ENCODE measurements around the gene PTPN2.
"Not testable (repeated sequence)": the region's sequence is repeated elsewhere in the genome, so short reads cannot be mapped to it uniquely, and the experiment has no call there.

PTPN2 gene

DNA sequence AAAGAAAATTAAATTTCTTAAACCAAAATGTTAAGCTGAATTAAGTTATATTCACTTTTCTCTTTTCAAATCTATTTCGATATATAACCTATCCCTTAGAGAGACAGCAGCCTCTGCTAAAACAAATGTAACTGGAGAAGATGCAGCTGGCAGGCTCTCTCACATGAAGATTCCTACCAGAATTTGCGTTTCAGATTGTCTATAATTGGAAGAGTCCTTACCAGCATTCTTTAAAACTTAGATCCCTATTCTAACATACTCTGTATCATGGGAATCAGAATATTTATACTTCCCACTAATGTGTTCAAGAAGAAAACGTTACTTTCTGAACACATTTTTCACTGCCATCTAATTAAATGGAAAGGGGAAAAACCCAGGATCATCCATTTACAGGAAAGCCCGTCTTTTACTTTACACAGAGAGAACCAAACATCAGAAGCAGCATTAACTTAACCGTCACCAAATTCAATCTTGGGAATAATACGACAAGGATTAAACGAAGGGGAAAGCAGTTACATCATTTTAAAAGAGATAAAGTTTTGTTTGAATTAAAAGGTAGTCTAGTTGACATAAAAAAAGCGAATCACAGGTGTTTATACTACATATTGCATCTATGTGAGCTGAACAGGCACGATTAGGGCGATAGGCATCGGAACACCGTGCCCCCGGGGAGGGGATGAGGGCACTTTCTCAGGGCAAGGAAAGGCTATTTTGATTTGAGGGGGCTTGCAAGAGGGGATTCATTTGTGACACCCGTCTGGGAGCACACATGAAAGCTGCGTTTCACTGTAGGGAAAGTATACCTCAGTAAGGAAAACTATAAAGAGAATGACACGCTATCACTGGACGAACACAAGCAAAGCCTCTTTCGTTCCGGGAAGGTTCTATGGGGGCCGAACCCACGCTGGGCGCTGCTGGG is 1.3 kb downstream of the PTPN2 start:
- Mint-ChIP-seq H3K9me3 (no peaks in the 10 kb centered on the region), H3K27ac (peak overlapping the region; percentile 95), H3K27me3 (ENCODE audit: low read depth) (no peaks in the 10 kb centered on the region), H3K4me1 (ENCODE audit: low read depth) (peaks cover 46% of the 10 kb centered on the region), H3K4me3 (peak overlapping the region; percentile 85), H3K36me3 (ENCODE audit: low read depth) (peaks cover 9% of the 10 kb centered on the region)
- DNase-seq (ENCODE audit: low spot score) = no peak

DNA sequence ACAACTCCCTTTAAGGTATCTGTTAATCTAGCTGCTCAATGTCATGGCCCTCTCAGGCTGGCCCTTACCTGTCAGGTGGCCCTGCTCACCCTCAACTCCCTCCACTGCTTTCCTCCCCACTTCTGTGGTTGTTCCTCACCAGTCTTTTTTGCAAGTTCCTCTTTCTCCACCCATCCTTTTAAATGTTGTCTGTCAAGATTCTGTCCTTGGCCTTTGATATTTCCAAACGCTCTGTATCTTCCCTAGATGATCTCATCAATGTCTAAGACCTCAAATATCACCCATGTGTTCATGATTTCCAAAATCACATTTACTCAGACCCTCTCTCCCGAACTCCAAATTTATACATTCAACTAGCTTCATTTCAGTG is 3.5 kb downstream of the PTPN2 start:
- Mint-ChIP-seq H3K9me3 (no peaks in the 10 kb centered on the region), H3K36me3 (ENCODE audit: low read depth) (peaks cover 26% of the 10 kb centered on the region), H3K27ac (peak overlapping the region; percentile 15), H3K27me3 (ENCODE audit: low read depth) (no peaks in the 10 kb centered on the region), H3K4me3 (peak overlapping the region; percentile 27), H3K4me1 (ENCODE audit: low read depth) (peaks cover 51% of the 10 kb centered on the region)
- no peak for DNase-seq (ENCODE audit: low spot score)

DNA sequence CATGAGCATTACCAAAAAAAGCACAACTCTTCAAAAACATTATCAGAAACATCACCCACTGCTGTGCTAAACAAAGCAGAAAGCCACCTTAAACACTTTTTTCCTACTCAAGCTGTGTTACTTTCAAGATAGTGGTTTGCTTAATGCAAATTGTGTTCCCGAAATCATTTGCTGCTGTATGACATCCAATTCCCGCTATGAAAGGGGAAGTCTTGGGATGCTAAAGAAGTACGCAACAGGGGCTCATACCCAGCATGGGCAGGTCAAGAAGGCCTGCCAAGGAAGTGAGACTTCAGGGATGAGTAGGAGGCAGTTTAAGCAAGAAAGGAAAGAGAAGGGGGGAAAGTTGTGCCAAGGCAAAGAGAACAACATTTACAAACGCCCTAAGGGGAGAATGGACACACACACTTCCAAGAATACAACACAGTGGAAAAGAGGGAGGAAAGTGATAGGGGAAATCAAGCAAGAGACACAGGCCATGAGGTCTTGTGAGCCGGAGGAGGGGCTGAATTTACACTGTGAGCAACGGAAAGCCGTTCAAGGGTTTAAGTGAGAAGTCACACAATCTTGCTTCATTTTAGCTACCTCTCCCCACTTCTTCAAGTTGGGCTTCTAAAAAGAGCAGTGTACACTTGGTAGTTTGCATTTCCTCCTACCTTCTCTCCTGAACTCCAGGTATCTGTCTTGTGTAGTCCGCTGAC is 4.0 kb downstream of the PTPN2 start:
- Mint-ChIP-seq H3K4me1 (ENCODE audit: low read depth) (peaks cover 50% of the 10 kb centered on the region), H3K4me3 (peak overlapping the region; percentile 43), H3K36me3 (ENCODE audit: low read depth) (peaks cover 27% of the 10 kb centered on the region), H3K27me3 (ENCODE audit: low read depth) (no peaks in the 10 kb centered on the region), H3K27ac (peak overlapping the region; percentile 22), H3K9me3 (no peaks in the 10 kb centered on the region)
- DNase-seq (ENCODE audit: low spot score) = no peak

DNA sequence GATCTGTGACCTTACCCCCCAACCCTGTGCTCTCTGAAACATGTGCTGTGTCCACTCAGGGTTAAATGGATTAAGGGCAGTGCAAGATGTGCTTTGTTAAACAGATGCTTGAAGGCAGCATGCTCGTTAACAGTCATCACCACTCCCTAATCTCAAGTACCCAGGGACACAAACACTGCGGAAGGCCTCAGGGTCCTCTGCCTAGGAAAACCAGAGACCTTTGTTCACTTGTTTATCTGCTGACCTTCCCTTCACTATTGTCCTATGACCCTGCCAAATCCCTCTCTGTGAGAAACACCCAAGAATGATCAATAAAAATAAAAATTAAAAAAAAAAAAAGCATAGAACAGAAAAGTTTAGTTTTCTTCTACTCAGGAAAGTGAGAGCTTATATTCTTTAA is 9.0 kb downstream of the PTPN2 start:
- not testable (repeated sequence) for H3K27me3 Mint-ChIP-seq (ENCODE audit: low read depth); DNase-seq (ENCODE audit: low spot score); H3K9me3 Mint-ChIP-seq; H3K27ac Mint-ChIP-seq; H3K4me3 Mint-ChIP-seq
- peaks cover 24% of the 10 kb centered on the region for H3K4me1 Mint-ChIP-seq (ENCODE audit: low read depth)
- peaks cover 34% of the 10 kb centered on the region for H3K36me3 Mint-ChIP-seq (ENCODE audit: low read depth)

DNA sequence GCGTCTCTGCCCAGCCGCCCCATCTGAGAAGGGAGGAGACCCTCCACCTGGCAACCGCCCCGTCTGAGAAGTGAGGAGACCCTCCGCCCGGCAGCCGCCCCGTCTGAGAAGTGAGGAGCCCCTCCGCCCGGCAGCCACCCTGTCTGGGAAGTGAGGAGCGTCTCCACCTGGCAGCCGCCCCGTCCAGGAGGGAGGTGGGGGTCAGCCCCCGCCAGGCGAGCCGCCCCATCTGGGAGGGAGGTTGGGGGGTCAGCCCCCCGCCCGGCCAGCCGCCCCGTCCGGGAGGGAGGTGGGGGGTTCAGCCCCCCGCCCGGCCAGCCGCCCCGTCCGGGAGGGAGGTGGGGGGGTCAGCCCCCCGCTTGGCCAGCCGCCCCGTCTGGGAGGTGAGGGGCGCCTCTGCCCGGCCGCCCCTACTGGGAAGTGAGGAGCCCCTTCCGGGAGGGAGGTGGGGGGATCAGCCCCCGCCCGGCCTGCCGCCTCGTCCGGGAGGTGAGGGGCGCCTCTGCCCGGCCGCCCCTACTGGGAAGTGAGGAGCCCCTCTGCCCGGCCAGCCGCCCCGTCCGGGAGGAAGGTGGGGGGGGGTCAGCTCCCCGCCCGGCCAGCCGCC is 10.0 kb downstream of the PTPN2 start:
- H3K4me3 Mint-ChIP-seq; H3K9me3 Mint-ChIP-seq; H3K27me3 Mint-ChIP-seq (ENCODE audit: low read depth); DNase-seq (ENCODE audit: low spot score); H3K27ac Mint-ChIP-seq: not testable (repeated sequence)
- Mint-ChIP-seq H3K4me1 (ENCODE audit: low read depth) (peaks cover 15% of the 10 kb centered on the region), H3K36me3 (ENCODE audit: low read depth) (peaks cover 32% of the 10 kb centered on the region)

DNA sequence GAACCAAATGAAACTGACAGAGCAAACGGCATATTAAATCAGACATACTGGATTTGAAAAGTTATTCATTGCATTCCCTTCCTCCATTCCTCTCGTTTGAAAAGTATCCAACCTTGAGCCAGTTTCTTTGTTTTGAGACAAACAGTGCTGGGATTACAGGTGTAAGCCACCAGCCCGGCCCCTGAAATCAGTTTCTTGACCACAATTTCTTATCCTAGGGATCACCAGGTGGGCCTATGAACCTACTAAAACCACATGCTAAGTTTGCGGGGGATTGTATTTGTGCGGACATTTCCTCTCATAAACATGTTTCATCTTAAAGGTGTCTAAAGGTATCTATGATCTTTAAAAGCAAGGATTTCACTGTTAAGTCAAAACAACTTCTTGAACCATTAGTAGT is 11.6 kb downstream of the PTPN2 start:
- H3K27ac Mint-ChIP-seq = no peak overlapping the region
- DNase-seq (ENCODE audit: low spot score) = no peak
- H3K27me3 Mint-ChIP-seq (ENCODE audit: low read depth) = no peaks in the 10 kb centered on the region
- H3K36me3 Mint-ChIP-seq (ENCODE audit: low read depth) = peaks cover 33% of the 10 kb centered on the region
- H3K4me1 Mint-ChIP-seq (ENCODE audit: low read depth) = peaks cover 17% of the 10 kb centered on the region
- no peaks in the 10 kb centered on the region for H3K9me3 Mint-ChIP-seq
- H3K4me3 Mint-ChIP-seq = no peak overlapping the region

DNA sequence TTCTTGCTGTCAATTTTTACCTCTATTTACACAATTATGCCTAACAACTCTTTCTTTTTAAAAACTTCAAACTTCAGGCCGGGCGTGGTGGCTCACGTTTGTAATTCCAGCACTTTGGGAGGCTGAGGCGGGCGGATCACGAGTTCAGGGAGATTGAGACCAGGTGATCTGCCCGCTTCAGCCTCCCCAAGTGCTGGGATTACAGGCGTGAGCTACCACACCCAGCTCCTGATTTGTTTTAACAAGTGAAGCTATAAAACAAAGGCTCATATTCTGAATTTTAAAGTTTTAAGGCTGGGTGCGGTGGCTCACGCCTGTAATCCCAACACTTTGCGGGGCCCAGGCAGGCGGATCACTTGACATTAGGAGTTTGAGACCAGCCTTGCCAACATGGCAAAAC is 15.5 kb downstream of the PTPN2 start:
- Mint-ChIP-seq H3K4me1 (ENCODE audit: low read depth) (peaks cover 15% of the 10 kb centered on the region), H3K27me3 (ENCODE audit: low read depth) (no peaks in the 10 kb centered on the region), H3K4me3 (no peak overlapping the region), H3K9me3 (no peaks in the 10 kb centered on the region), H3K27ac (no peak overlapping the region), H3K36me3 (ENCODE audit: low read depth) (peaks cover 16% of the 10 kb centered on the region)
- no peak for DNase-seq (ENCODE audit: low spot score)

DNA sequence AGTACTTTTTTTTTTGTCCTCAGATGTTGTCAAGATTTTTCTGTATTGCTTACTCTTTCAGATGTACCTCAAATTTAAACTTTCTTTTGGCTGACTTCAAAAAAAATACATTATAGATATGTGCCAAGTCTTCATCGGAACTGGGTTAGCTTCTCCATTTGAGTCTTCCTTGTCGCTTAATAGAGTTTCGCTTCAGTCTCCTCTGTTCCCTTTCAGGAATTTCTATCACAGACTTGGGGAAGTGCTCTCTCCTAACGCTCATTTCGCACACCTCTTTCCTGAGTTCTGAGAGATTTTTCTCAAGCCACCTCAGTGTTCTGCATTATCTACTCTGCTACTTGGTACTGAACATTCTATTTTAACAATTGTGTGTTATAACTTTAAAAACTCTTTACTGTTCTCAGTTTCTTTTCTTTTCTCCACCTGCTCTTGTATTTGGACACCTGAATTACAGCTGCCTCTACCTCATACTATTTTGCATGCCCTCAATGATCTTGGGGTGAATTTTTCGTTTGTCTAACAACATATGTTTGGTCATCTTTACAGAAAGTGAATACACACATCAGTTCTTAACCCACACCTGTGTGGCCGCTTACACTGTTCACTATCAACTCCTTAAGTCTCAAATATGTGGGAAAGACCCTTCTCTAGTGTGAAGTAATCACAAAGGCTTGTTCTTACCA is 16.5 kb downstream of the PTPN2 start:
- Mint-ChIP-seq H3K27me3 (ENCODE audit: low read depth) (no peaks in the 10 kb centered on the region), H3K36me3 (ENCODE audit: low read depth) (peaks cover 10% of the 10 kb centered on the region), H3K9me3 (no peaks in the 10 kb centered on the region), H3K27ac (peak overlapping the region; percentile 12), H3K4me3 (no peak overlapping the region), H3K4me1 (ENCODE audit: low read depth) (peaks cover 22% of the 10 kb centered on the region)
- DNase-seq (ENCODE audit: low spot score) = no peak

DNA sequence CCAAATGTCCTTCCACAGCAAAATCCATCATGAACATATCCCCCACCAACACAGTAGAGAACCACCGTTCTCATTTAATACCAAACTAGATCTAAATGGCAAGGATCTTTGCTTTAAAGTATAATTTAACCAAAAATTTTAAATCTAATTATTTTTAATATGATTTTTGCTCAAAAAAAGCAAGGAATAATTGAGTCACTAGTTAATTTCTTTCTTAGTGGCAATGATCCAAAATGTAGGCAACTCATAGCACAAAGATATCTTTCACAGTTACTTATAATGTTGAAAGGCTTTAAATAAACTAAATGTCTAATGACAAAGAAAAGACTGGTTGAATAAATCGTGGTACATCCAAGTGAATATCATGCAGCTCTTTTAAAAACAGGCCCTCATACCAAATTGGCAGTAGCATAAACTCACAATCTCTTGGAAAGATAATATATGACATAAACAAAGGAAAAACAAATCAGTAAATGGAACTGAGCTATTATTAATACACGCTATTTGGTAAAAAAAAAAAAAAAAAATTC is 20.3 kb downstream of the PTPN2 start:
- Mint-ChIP-seq H3K9me3 (no peaks in the 10 kb centered on the region), H3K27me3 (ENCODE audit: low read depth) (no peaks in the 10 kb centered on the region), H3K4me3 (no peak overlapping the region), H3K27ac (no peak overlapping the region), H3K4me1 (ENCODE audit: low read depth) (peaks cover 45% of the 10 kb centered on the region), H3K36me3 (ENCODE audit: low read depth) (peaks cover 12% of the 10 kb centered on the region)
- no peak for DNase-seq (ENCODE audit: low spot score)

DNA sequence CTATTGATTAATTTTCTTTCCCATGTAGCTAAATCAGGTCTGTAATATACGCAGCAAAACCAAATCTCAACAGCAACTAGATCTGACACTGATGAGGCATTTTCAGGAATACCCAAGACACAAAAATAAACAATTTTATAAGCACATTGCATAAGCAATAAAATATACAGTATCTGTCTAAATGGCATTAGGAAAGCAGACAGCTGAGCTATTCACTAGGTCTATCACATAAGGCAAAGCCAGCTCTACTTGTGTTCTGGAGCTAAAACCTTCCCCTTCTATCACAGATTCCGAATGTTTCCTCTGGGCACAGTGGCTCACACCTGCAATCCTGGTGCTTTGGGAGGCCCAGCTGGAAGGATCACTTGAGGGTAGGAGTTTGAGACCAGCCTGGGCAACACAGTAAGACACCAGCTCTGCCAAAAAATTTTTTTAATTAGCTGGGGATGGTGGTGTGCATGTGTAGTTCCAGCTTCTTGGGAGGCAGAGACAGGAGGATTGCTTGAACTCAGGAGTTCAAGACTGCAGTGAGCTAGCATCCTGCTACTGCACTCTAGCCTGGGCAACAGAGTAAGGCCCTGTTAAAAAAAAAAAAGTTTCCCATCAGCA is 21.1 kb downstream of the PTPN2 start:
- Mint-ChIP-seq H3K9me3 (no peaks in the 10 kb centered on the region), H3K4me3 (no peak overlapping the region), H3K4me1 (ENCODE audit: low read depth) (peaks cover 48% of the 10 kb centered on the region), H3K27me3 (ENCODE audit: low read depth) (no peaks in the 10 kb centered on the region), H3K27ac (no peak overlapping the region), H3K36me3 (ENCODE audit: low read depth) (peaks cover 16% of the 10 kb centered on the region)
- no peak for DNase-seq (ENCODE audit: low spot score)

DNA sequence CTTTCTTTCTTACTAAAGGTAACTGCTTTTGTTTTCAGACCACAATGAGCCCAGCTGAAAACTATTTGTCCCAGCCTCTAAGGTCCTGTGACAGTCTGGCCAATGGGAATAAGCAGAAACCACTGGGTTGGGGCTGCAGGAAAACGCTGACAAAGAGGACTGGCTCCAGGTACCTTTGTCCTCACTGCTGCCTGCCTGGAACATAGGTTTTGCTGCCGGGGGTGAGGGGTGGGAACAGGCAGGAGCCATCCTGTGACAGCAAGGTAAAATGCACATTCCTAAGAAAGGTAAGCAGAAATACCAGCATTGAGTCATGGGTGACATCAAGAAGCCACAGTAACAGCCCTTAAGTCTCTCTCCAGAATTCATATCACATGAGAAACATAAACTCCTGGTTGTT is 21.6 kb downstream of the PTPN2 start:
- no peaks in the 10 kb centered on the region for H3K27me3 Mint-ChIP-seq (ENCODE audit: low read depth)
- H3K4me1 Mint-ChIP-seq (ENCODE audit: low read depth) = peaks cover 48% of the 10 kb centered on the region
- H3K9me3 Mint-ChIP-seq = no peaks in the 10 kb centered on the region
- H3K27ac Mint-ChIP-seq = no peak overlapping the region
- no peak overlapping the region for H3K4me3 Mint-ChIP-seq
- H3K36me3 Mint-ChIP-seq (ENCODE audit: low read depth) = peaks cover 15% of the 10 kb centered on the region
- DNase-seq (ENCODE audit: low spot score) = no peak

DNA sequence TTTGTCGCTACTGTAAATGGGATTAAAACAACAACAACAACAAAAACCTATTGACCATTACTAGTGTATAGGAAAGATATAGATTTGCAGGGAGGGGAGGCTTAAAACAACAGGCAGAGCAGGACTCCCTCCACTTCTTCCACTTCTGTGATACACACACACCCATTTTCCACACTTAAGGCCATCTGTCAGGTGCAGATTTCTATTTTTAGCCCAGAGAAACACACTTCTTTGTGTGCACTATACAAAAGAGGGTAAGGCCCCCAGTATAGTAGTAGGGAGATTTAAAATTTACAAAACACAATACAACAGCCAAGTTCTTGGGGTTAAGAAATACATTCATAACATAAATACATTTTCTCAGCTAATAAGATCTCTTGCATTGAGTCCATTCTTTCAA is 22.4 kb downstream of the PTPN2 start:
- Mint-ChIP-seq H3K4me3 (no peak overlapping the region), H3K27ac (peak overlapping the region; percentile 20), H3K4me1 (ENCODE audit: low read depth) (peaks cover 53% of the 10 kb centered on the region), H3K9me3 (no peaks in the 10 kb centered on the region), H3K27me3 (ENCODE audit: low read depth) (no peaks in the 10 kb centered on the region), H3K36me3 (ENCODE audit: low read depth) (peaks cover 20% of the 10 kb centered on the region)
- no peak for DNase-seq (ENCODE audit: low spot score)

DNA sequence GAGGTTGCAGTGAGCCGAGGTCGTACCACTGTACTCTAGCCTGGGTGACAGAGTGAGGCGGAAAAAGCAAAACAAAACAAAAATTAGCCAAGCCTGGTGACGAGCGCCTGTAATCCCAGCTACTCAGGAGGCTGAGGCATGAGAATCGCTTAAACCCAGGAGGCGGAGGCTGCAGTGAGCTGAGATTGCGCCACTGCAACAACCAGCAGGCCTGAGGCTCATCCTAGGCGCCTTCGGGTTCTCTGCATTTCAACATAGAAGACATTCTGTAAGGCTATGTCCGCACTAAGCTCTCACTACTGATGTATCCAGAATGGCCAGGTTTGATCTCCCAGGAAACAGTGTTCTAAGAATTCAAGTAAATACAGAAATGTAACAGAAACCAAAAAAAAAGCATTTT is 23.5 kb downstream of the PTPN2 start:
- H3K27ac Mint-ChIP-seq = no peak overlapping the region
- H3K27me3 Mint-ChIP-seq (ENCODE audit: low read depth) = no peaks in the 10 kb centered on the region
- no peak for DNase-seq (ENCODE audit: low spot score)
- H3K4me1 Mint-ChIP-seq (ENCODE audit: low read depth) = peaks cover 59% of the 10 kb centered on the region
- no peaks in the 10 kb centered on the region for H3K9me3 Mint-ChIP-seq
- no peak overlapping the region for H3K4me3 Mint-ChIP-seq
- peaks cover 29% of the 10 kb centered on the region for H3K36me3 Mint-ChIP-seq (ENCODE audit: low read depth)

Data from T-helper 2 cell treated with Interferon-gamma antibody and Interleukin-4, amounts not matched to agents 5 μg/mL and 100 μg/mL, for 36 hours (primary cell).